GM19043 (cell line): ENCODE data around the gene CCDC63.

Experiments used
- ATAC-seq: cut with Tn5 transposase; IDR thresholded peaks from one replicate; pipeline ENCODE4 v1.9.1; 2021; ENCODE audit warnings: low read depth; ENCODE audit not compliant: unreplicated experiment

Gene CCDC63

DNA sequence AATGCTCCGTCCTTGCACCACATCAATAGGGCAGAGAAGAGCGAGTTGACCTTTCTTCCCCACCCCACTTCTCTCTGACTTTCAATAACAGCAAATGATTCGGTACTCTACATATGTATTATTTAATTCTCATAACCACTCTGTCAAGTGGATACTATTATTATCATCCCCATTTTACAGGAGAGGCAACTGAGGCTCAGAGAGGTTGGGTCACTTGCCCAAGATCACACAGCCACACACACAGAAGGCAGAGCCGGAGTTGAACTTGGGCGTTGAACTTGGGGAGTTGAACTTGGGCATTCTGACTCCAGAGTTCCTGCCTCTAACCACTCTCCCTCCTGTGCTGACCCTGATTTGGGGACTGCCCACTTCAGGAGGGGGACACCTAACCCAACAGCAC lies 72.9 kb downstream of the CCDC63 start:
- ATAC-seq: no peak

DNA sequence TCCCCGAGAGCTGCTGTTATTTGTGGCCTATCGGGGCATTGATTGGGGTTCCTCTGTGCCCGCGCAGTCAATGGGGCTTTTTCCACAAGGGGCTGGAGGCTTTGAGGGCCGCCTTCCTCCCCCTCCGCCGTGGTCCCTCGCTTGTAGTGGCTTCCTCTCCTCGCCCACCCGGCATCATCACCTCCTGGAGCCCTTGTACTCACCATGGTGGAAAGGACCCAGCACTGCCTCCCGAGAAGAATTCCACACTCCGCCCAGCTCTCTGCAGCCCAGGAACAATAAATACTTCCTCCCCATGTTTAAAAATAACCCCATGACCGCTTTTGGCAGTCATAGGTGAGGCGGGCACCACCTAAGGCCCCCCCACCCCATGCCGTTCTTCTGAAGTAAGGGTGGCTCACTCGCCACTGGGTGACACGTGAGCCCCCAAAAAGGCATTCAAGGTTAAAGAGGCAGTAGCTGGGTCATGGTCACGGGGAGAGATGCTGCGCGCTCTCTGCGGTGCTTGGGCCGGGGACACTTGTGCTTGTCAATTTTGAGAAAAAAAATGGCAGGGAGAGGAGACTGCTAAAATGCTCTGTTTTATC lies 73.6 kb downstream of the CCDC63 start, which contains the start of gene MYL2:
Gene MYL2 (minus strand): TSS at position 256 of the 587 bp plus-strand sequence. CDS start 50 bp downstream, at position 206.
- ATAC-seq: no peak

DNA sequence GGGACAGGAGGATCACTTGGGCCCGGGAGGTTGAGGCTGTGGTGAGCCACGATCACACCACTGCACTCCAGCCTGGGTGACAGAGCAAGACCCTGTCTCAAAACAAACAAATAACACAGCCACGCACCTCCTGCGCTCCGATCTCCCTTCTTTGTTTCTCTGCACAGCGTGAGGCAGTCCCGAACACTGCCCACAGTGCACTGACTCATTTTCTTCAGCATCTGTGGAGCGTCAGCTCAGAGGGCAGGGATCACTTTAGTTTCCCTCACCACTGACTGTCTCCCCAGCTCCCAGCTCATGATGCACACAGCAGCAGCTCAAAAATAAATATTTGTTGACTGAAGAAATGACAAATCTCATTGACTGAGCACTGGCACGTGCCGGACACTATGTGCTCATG lies 74.5 kb downstream of the CCDC63 start:
- ATAC-seq: no peak

DNA sequence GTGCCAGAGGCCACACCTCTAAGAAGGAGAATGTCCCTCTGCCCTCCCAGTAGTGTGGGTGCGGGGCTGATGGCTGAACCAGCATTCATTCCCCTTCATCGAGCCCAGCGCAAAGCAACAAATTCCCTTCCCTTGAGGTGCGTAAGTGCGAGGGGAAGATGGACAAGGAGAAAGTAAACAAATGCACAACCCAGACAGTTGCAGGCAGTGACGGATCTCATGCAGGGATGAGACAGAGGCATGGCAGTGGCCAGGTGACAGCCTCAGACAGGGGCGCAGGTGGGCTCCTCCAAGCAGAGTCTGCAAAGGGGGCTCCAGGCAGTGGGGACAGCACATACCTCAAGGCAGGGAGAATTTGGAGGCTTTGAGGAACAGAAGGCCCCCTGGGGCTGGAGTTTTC lies 75.9 kb downstream of the CCDC63 start:
- ATAC-seq: no peak

DNA sequence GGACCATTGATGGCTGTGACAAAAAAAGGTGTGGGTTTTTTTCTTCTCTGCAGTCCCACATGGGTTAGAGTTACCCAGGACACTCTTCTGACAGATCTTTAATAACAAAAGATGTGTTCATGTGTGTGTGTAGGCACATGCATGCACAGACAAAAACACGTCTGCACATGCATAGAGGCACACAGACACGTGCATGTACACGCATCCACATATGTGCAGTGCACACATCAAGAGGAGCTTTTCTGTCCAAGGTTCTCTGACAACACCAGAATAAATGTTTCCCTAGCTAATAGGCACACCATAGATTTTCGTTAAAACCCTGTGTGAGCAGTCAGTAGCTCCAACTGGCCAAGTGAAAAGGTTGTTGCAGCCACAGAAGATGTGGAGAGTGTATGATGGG lies 76.4 kb downstream of the CCDC63 start:
- ATAC-seq: no peak

DNA sequence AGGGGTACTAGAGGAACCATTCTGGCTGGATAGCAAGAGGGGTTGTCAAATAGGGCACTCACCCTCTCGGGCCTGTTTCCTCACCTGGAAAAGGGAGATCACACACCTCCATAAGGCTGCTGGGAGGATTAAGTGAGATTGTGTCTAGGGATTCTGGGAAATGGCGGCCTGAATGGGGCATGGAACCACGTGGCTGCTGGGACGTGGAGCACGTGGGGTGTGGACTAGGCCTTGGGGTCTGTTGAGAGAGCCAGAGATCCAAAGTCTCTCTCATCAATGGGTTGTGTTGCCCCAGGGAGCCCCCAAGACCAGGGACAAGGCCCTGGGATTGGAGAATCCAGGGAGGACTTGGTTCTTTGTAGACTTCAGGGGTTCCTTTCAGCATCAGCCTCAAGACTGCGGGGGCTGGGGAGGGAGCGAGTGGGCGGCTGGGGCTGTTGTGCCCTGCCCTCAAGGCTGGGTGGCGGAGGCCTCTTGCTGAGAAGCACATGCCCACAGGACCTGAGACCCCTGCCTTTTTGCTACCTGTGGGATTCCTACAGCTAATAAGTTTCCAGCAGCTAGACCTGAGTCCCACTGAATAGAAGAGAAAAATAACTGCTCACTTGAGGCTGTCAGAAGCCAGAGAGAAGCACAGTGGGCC lies 77.0 kb downstream of the CCDC63 start:
- no peak for ATAC-seq

DNA sequence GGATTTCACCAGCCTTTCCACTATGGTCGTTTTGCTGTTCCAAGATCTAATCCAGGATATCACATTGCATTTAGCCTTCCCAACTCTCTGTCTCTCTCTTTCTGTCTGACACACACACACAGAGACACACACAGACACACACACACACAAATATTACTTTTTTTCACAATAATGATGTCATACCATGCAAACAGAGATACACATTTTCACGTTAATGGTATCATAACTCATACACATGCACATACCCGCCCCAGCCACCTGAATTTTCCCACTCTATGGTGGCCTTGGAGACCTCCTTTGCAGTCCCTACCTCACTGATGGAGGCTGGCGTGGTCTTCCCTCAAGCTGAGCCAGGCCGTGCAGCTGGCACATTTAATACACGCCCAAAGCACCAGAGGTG lies 80.8 kb downstream of the CCDC63 start:
- ATAC-seq: no peak

DNA sequence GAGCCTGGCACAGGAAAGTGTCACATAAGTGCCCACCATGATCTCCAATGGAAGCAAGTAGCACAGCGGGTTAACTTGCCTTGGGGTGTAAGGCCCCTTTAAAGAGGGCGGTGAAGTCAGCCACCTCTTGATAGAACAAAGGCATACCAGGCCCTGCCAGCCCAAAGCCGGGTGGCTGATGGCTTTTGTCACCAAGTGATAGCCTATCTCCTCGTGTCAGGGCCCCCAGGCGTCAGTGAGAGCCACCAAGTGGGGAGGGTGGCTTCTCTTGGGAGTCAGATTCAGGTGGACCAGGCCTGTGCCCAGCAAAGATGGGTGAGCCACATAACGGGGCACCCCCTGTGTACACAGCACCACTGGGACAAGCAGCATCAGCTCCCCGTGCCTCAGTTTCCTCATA lies 81.9 kb downstream of the CCDC63 start:
- ATAC-seq: no peak

DNA sequence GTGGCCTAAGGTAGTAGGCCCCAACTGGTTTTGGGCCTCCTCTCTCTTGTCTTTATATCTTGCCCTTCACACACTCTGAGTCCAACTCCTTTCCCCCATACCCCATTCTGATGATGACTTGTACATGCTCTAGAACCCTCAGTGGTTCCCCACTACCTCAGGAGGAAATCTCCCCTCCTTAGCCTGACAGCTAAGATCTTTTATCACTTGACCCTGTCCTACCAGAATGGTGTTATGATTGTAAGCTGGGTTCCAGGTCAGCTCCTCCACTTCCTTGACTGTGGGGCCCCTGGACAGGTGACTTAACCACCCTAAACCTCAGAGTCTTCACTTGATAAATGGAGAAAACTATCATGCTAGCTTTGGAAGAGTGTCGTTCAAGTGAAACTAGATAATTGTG lies 83.0 kb downstream of the CCDC63 start:
- ATAC-seq: no peak

DNA sequence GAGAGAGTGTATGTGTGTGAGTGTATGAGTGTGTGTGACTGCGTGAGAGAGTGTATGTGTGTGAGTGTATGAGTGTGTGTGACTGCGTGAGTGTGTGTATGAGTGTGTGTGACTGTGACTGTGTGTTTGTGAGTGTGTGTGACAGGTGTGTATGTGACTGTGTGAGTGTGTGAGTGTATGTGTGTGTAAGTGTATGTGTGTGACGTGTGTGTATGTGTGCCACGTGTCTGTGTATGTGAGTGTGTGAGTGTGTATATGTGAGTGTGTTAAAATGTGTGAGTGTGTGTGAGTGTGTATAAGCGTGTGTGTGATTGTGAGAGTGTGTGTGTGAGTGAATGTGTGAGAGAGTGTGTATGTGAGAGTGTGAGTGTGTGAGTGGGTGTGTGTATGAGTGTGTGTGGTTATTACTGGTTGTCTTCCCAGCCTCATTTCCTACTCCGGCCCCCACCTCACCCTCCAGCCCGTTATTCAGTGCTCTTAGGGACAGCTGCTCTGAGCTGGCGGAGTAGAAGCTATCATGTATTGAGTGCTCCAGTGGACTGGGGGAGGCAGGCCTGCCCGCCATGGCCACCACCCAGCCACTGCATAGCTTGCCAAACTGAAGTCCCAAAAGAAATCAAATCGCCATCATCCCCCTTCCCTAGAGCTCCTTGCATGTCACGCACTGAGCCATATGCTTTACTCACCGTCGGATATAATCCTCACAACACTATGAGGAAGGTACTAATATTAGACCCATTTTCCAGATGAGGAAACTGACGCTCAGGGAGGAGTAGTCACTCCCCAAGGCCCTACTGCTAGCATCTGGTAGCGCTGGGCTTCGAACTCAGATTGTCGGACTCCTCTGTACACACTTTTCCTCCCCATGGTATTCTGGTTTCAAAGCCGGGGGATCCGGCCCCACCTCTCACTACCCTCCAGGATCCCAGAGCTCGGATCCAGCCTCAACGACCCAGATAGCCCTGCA lies 83.8 kb downstream of the CCDC63 start:
- no peak for ATAC-seq

DNA sequence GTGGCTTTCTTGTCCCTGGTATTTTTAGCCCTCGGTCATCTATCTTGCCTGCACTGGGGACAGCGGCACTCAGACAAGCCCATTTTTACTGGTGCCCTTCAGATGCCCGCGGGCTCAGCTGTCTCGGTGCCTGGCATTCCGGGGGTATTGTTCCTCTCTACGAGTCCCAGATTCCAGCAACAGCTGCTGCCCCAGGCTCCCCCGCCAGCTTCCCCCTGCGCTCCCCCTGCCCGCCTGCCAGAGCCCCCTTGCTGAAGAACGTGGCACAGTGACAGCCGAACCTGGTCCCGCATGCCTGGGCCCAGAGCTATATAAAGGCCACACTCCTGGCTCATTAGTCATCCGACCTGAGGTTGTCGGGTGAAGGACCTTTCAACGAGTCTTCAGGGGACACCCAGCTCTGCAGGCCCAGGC lies 84.5 kb downstream of the CCDC63 start:
- no peak for ATAC-seq

DNA sequence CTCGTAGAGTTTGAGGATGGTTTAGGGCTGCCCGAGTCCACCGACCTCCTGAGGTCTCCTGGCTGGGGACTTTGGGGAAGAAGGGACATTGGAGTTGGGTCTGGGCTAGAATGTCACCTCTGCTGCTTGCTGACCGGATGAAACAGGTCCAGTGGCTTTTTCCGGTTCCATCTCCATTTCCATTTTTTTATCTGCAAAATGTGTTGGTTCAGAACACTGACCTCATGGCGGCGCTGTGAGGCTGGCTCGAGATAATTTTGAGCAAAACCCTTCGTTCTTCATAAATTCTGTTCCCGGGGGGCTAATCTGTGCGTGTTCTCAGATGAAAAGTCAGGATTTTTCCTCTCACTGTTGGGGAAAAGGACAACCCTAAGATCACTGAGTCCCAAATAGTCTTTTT lies 85.3 kb downstream of the CCDC63 start:
- ATAC-seq: no peak

DNA sequence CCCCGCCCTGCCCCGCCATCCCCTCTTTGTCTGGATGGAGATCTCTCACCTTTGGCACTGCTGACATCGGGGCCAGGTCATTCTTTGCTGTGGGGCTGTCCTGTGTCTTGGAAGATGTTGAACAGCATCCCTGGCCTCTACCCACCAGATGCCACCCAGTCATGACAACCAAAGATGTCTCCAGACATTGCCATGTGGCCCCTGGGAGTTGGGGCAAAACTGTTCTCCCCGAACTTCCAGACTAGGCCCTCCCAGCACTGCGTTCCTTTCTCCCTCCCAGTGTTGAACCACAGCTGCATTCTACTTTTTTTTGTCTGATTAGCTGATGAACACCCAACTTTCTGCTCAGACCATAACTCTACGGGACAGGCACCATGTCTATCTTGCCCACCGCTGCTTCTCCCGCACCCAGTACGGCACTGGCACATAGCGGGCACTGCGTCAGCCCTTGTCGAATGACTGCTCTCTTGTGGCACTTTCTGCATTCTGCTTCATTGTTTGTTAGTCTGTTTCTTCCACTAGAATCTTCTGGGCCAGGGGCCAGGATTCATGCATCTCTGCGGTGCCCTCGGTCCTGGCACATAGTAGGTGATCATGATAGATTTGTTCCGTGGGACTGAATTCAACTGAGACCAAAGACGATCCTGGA lies 86.7 kb downstream of the CCDC63 start:
- no peak for ATAC-seq

DNA sequence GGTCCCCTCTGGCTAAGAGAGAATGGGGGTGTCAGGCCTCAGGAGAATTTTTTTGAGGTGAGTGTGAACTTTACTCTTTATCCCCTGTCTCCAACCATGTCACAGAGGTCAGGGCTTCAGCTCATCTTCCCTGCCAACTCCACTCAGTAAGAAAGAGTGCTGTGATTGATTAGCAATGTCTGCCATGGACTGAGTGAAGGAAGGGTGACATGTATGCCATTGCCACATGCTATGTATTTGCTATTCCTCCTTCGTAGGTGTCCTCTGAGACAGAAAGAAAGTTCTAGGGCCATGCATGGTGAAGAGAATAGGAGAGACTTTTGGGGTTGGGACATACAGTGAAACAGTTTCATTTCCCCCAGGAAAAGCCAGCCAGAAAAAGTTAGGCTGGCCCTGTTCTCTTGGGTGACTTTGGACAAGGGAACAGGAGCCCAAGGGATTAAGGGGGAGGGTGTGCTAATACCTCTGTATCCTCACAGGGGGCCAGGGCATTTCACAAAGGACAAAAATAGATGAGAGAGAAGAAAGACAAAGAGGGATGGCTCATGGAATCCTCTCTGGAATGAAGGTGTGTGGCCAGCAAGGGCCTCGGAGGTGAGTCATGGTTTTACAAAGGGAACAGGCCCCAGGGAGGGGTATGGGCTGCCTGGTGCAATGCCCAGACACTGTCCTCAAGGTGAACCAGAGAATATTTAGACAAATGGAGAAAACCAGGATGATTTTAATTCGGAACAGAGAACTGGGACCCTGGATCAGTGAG lies 87.5 kb downstream of the CCDC63 start:
- ATAC-seq: no peak

DNA sequence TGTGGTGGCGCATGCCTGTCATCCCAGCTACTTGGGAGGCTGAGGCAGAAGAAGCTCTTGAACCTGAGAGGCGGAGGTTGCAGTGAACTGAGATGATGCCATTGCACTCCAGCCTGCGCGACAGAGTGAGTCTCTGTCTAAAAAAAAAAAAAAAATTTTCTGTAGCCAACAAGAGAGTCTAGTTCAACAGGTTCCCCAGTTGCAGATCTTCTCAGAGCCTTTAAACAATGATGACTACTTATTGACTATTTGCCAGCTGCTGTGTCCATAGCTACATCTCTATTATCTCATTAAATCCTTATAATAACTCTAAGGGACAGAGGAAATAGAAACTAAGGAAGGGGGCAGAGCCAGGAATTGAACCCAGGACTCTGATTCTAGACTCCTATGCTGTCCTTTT lies 88.8 kb downstream of the CCDC63 start:
- ATAC-seq: no peak

DNA sequence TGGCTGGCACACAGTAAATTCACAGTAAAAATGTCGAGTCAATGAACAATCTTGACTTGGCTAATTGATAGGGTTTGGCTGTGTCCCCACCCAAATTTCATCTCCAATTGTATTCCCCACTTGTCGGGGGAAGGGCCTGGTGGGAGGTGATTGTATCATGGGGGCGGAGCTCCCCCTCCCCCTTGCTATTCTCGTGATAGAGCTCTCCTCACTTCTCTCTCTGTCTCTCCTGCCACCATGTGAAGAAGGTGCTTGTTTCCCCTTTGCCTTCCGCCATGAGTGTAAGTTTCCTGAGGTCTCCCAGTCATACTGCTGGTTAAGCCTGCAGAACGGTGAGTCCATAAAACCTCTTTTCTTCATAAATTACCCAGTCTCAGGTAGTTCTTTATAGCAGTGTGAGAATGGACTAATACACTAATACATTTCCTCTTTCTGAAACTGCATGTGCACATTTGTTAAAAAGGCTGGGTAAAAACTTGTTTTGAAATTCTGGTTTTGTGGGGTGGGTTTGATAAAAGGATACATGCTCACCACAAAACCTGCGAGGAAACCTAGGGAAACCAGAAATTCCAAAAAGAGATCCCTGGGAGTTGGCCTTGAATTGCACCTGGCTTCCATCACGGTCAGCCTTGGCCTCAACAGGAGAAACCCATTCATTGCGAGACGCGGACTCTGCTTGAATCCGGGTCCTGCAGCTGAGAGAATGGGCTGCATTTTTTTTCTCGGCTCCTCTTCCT lies 89.7 kb downstream of the CCDC63 start:
- ATAC-seq: no peak

DNA sequence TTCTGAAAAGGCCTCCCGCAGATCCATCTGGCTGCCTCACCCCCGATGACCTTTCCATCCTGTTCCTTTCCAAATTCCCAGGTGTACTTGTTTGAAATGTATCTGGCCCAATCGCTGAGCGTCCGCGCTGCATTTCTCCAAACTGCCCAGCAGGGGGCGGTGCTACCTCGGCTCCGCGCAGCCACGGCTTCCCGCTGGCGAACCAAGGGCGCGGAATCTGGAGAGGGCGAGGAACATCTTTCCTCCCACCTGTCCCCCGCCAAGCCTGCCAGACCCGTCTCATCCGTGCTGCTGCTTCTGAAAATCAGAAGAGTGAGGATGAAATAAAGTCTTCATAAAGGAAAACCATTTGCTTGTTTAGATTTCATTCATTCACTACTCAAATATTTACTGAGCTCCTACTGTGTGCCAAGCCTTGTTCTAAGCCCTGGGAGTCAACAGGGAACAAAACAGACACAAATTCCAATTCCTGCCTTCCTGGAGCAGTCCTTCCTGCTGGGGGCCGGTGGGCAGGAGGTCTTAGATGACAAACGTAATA lies 90.4 kb downstream of the CCDC63 start:
- no peak for ATAC-seq

DNA sequence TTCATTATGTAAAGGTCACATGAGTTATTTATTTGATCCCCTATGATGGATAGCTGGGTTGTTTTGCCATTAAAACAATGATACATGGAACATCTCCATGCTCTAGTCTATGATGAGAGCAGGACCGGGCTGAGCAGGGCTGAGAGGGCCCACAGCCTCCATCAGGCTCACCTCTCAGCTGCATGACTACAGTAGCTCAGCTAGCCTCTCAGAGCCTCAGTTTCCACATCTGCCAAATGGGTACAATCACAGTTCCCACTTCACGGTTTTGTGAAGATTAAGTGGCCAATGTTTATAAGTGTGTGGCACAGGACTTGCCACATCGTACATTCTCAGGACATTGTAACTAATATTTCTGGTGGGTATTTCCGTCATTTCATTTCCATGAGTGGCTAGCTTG lies 93.5 kb downstream of the CCDC63 start:
- no peak for ATAC-seq

DNA sequence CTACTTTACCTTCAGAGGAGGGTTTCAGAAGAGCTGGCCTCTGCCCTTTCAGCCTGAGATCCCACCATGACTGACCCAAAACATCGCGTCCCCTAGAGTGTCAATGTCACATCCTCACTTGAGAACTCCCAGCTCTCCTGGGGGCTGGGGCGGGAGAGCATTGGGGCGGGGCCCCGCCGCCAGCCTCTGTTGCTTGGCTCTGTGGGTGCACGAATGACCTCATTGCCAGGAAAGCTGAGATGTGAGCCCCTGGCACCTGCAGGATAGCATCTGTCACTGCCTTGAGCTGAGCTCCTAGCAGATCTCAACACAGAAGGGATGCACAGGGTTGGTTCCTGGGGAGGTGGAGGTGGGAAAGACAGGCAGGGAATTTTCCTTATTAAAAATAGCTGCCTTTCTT lies 94.1 kb downstream of the CCDC63 start:
- no peak for ATAC-seq
